T-helper 9 cell (primary cell): ENCODE measurements around the gene QPRT.
"Not testable (repeated sequence)": the region's sequence is repeated elsewhere in the genome, so short reads cannot be mapped to it uniquely, and the experiment has no call there.

Source experiments
- DNase-seq: peaks from one replicate; pipeline ENCODE4 v3.0.0-alpha.2; 2020
- total RNA-seq, 2 donors: gene quantifications; one replicate each; lab custom pipeline; 2026; lab: John Stamatoyannopoulos, UW

QPRT gene
- total RNA-seq, result 1.2 to 1.6 reads per million in 2 donors

DNA sequence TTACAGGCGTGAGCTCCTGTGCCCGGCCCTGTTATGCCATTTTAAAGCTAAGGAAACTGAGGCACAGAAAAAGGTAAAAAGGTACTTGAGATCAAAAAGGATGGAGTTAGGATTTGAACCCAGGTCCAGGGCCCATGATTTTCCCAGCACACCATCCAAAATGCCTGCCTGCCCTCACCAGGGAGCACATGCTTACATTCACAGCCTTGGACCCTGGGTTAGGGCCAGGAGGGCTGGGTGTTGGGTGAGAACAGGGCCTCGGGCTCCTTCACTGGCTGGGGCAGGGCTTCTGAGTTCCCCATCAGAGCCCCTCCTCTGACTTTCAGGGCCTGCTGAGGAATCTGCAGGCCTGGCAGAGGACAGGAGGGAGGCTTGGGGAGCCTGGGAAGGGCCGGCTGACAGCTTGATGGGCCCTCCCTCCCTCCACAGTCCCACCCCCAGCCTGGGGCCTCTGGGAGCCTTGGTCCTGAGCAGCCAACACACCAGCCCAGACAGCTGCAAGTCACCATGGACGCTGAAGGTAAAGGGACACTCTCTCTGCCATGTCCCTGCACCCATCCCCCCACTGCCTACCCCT lies at the start of gene QPRT:
TSS of gene QPRT (plus strand) at position 490 of the 577 bp plus-strand sequence. CDS start at position 508, 18 bp downstream.
- DNase-seq, result no peak

DNA sequence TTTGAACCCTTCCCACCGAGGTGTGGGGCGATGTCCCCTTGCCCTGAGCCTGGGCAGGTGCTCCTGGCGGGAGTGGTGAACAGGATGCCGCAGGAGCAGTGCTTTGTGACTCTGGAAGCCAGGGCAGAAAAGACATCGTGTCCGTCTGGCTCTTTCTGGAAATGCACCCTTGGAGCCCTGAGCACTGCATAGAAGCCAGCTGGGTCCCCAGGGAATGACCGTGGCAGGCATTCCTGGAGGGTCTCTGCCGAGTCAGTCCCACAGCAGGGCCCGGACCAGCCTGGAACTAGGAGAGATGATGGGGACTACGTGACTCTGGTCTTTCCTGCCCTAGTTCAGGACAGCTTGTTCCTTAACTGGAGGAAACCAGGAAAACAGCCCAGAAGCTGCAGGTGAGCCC lies 49.7 kb upstream of the QPRT start:
- DNase-seq, result not testable (repeated sequence)

DNA sequence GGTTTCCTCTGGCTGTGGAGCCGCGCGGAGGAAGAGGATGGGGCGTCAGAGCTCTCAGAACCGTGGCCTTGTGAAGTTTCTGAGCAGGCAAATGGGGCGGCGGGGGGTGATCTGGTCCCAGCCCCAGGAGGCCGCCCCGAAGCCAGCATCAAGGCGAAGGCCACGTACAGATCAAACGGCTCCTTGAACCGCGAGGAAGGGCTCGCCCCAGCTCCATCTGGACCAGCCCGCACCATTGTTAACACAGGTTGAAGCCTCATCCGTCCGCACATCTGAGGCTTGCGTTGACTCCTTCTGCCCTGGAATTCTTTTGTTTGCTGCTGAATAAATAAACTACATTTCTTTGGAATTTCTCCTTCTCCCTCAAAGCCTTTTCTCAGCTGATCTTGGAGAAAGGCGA lies 47.3 kb upstream of the QPRT start:
- DNase-seq, result not testable (repeated sequence)

- DNase-seq, result not testable (repeated sequence)
Measured at GRCh38 chr16:29635902-29636301, 43.1 kb upstream of the QPRT start.

DNA sequence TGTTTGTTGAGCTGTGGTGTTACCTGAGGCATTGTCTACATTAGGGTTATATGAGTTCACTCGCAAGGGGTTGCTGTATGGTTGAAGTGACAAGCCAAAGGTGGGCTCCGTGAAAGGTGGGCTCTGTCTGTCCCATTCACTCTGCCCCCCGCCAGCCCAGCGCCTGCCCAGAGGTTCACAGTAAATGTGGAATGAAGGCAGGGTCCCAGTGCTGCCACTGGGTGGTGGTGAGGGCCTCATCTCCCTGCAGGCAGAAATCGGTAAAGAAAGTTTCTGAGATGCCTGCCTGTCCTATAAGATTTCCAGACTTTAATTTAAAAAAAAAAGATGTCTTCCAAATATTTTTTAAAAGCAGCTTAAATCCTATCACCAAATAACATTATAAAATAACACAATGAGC lies 42.6 kb upstream of the QPRT start:
- not testable (repeated sequence) for DNase-seq

DNA sequence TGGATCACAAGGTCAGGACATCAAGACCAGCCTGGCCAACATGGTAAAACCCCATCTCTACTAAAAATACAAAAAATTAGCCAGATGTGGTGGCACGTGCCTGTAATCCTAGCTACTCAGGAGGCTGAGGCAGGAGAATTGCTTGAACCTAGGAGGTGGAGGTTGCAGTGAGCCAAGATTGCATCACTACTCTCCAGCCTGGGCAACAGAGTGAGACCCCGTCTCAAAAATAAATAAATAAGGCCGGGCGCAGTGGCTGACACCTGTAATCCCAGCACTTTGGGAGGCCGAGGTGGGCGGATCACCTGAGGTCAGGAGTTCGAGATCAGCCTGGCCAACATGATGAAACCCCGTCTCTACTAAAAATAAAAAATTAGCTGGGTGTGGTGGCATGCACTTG lies 40.2 kb upstream of the QPRT start:
- not testable (repeated sequence) for DNase-seq

DNA sequence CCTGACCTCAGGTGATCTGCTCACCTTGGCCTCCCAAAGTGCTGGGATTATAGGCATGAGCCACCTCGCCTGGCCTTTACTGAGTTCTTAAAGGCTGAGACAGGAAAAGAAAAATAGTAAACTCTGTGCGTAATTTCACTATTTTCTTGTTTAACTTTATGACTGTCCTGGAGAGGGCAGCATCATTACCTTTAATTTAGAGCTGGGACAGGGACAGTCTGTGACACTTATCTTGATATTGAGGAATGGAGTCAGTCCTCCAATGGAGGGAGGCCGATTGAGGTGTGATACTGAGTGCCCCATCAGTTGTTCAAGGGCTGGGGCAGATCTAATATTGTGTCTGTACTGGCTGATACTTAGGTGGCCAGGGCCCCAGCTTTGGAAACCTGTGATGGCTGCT lies 37.4 kb upstream of the QPRT start:
- no peak for DNase-seq

DNA sequence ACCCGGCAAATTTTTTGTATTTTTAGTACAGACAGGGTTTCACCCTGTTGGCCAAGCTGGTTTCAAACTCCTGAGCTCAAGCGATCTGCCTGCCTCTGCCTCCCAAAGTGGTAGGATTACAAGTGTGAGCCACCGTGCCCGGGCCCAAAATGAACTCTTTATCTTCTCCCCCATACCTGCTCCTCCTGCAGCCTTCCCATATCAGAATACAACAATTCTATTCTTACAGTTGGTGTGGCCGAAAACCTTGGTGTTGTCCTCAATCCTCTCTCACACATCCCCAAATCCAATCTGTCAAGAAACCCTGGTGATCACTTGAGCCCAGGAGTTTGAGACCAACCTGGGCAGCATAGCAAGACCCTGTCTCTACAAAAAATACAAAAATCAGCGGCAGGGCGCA lies 35.4 kb upstream of the QPRT start:
- DNase-seq, result no peak

GRCh38 chr16:29644338-29644857 lies 34.6 kb upstream of the QPRT start:
- DNase-seq, result no peak

- DNase-seq, result no peak
Measured at GRCh38 chr16:29644973-29645693, 33.8 kb upstream of the QPRT start.

DNA sequence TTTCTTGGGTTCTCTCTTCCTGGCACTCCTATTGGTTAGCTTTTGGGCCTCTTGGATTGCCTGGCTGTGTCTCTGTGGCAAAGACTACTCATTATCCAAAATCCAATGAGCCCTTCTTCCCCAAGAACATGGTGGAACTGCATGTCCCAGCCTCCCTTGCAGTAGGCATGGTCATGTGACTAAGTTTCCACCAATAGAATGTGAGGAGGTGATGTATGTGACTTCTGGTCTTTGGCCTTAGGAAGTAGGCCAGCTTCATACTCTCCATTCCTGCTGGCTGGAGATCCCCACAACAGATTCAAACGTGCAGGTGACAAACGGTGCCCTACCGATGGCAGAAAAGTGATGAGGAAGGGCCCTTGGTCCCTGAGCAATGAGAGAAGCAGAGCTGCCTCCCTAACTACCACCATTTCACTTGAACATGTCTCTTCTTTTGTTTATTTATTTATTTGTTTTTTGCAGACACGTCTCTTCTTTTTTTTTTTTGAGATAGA lies 33.2 kb upstream of the QPRT start:
- no peak for DNase-seq

GRCh38 chr16:29646947-29647346 lies 32.0 kb upstream of the QPRT start:
- no peak for DNase-seq

- no peak for DNase-seq
Measured at GRCh38 chr16:29649588-29650494, 29.1 kb upstream of the QPRT start.

GRCh38 chr16:29650771-29651170 lies 28.2 kb upstream of the QPRT start:
- no peak for DNase-seq

DNA sequence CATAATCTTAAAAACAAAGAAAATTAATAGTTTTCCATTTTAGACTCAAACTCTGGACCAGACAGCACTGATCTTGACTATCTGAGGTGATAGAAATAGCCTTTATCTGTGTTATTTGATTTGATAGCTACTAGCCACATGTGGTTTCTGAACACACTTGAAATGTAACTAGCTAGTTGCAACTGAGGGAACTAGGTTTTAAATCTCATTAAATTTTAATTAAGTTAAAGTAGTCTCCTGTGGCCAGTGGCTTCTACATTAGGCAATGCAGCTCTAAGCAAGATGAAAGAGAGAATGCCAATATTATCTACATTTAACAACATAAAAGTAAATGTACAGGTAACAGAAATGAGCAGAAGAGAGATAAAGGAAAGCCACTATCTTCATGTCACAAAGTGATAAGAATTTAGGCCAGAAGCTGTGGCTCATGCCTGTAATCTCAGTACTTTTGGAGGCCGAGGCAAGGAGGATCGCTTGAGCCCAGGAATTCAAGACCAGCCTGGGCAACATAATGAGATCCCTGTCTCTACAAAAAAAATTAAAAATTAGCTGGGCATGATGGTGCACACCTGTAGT lies 27.1 kb upstream of the QPRT start:
- no peak for DNase-seq

GRCh38 chr16:29653471-29653870 lies 25.5 kb upstream of the QPRT start:
- DNase-seq, result no peak

GRCh38 chr16:29653890-29654289 lies 25.1 kb upstream of the QPRT start:
- DNase-seq, result not testable (repeated sequence)

DNA sequence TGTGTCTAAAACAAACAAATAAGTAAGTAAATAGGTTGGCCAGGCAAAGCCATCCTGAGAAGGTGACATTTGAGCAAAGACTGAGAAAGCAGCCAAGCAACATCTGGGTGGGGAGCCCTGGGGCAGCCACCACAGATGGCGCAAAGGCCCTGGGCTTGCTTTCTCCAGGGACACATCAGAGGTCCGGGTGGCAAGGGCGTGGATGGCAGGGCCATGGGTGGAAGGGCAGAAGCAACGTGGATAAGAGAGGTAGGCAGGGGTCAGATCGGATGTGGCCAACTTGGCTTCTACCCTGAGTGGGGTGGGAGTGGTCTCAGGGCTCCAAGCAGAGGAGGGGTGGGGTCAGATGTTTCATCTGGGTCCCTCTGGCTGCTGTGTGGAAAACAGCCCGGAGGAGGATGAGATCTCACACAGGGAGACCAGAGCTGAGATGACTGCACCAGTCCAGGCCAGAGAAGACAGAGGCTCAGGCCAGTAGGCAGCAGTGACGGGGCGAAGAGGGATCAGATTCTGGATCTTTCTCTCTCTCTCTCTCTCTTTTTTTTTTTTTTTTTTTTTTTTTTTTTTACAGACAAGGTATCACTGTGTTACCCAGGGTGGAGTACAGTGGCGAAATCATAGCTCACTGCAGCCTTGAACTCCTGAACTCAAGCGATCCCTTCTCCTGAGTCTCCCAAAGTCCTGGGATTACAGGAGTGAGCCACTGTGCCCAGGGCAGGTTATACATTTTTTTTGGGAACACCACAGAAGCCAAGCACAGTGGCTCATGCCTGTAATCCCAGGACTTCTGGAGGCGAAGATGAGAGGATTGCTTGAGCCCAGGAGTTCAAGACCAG lies 22.1 kb upstream of the QPRT start:
- no peak for DNase-seq

- no peak for DNase-seq
Measured at GRCh38 chr16:29658705-29659104, 20.3 kb upstream of the QPRT start.

DNA sequence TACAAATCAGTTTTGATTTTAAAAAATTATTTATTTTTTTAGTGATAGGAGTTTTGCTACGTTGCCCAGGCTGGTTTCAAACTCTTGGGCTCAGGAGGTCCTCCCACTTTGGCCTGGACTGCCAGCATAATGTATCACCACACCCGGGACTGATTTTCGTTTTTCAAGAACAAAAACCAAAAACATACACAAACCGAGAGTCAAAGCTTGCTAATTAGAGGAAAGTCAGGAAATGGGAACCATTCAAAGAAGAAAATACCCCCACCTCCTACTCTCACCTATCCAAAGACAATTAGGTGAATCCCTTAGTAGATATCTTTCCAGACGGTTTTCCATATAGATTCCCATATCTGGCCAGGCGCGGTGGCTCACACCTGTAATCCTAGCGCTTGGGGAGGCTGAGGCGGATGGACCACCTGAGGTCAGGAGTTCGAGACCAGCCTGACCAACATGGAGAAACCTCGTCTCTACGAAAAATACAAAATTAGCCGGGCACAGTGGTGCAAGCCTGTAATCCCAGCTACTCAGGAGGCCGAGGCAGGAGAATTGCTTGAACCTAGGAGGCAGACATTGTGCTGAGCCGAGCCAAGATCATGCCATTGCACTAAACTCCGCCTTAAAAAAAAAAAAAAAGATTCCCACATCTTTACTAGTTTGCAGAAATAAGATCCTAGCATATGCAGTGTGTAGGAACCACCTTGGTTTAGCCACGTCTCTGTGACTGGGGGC lies 16.8 kb upstream of the QPRT start:
- no peak for DNase-seq

DNA sequence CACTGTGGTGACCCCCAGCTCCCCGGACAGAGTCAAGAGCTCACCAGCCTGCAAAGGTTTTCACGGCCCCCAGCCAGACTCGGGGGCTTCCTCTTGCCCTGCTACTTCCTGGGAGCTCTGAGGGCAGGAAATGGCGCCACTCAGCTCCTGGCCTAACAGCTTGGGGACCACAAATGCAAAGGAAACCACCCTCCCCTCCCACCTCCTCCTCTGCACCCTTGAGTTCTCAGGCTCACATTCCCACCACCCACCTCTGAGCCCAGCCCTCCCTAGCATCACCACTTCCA lies 16.3 kb upstream of the QPRT start:
- DNase-seq, result peak; percentile 41
